Loucy (cell line): ENCODE measurements around the gene KCTD11.

Experiments
- EZH2phosphoT487 ChIP-seq: fragments of 200-600 bp; IDR thresholded peaks from 2 replicates; pipeline ENCODE4 v1.6.1; 2018; ENCODE audit warnings: antibody characterized with exemption, mild to moderate bottlenecking, moderate library complexity, borderline replicate concordance
- TF ChIP-seq, protein P1 (sequence below): fragments of 200-600 bp; sonication (generic); conservative IDR thresholded peaks from 2 replicates; pipeline ENCODE4 v1.5.1; 2014; ENCODE audit warnings: mild to moderate bottlenecking, antibody characterized with exemption, low read length

- TF ChIP-seq, protein P1, sequence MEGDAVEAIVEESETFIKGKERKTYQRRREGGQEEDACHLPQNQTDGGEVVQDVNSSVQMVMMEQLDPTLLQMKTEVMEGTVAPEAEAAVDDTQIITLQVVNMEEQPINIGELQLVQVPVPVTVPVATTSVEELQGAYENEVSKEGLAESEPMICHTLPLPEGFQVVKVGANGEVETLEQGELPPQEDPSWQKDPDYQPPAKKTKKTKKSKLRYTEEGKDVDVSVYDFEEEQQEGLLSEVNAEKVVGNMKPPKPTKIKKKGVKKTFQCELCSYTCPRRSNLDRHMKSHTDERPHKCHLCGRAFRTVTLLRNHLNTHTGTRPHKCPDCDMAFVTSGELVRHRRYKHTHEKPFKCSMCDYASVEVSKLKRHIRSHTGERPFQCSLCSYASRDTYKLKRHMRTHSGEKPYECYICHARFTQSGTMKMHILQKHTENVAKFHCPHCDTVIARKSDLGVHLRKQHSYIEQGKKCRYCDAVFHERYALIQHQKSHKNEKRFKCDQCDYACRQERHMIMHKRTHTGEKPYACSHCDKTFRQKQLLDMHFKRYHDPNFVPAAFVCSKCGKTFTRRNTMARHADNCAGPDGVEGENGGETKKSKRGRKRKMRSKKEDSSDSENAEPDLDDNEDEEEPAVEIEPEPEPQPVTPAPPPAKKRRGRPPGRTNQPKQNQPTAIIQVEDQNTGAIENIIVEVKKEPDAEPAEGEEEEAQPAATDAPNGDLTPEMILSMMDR = no peak
- TF ChIP-seq EZH2phosphoT487 = no peak
These were observed 19.9 kb upstream of the KCTD11 start for GRCh38 chr17:7332111-7332510.
